Left lobe of liver (tissue), 2 donors: Measurements from ENCODE around the gene MUC2. TPM values are rescaled to one million over a fixed set of nuclear protein-coding genes. Genes with fewer than 3 reads are reported as not detected.

Experiments
- ATAC-seq: fragments of 200-7000 bp; cut with Tn5 transposase; one replicate; pipeline ENCODE4 v1.9.1; 2020; ENCODE audit warnings: mild to moderate bottlenecking, moderate library complexity
- DNase-seq: peaks from one replicate; pipeline ENCODE4 v3.0.0-alpha.2; 2020; ENCODE audit warnings: low spot score
- total RNA-seq: library from RNA; stranded (reverse); gene quantifications from one replicate; pipeline ENCODE4 v1.2.1, GENCODE V29; 2021
- donor health status: DM: no; HTN: no; CAD: no; lungs with moderate emphysema.
- donor health status: DM: no; HTN: yes; CAD: no.

Gene MUC2
- total RNA-seq, 1 donor from 2014 or later, result 0.38 TPM

- ATAC-seq (peak; percentile 98), DNase-seq (peak; percentile 82)
These were observed 23.9 kb upstream of the MUC2 start for GRCh38 chr11:1050581-1051355.

DNA sequence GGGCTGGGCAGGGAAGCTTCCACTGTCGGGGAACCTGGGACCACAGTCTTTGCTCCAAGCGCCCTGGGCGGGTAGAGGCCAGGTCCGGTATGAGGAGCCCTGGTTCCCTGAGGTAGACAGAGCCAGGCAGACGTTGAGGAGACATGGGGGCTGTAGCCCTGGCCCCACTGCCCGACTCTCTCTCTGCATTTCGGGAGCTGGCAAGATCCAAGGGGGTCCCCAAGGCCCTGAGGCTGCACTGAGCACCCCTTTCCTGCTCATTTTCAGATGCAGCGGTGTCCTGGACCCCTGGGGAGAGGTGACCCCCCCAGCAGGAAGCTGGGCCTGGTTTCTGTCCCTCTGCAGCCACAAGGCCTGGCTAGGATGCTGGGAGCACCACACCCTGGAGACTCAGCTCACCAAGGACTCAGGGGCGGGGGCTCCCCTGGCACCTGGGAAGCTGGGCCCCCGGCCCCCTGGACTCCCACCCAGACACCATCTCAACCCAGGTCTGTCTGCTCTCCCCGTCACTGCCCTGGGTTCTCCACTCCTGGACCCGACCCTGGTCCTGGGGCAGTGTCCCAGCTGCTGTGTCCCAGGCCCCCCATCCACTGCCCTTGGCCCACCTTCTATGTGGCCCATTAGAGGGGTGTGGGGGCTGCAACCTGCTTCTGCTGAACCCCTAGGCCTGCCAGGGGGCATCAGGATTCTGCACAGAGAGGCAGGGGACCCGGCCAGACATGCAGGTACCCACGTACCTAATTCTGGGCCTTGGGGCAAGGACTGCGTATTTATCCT is 23.1 kb upstream of the MUC2 start:
- ATAC-seq, result no peak
- DNase-seq, result no peak

DNA sequence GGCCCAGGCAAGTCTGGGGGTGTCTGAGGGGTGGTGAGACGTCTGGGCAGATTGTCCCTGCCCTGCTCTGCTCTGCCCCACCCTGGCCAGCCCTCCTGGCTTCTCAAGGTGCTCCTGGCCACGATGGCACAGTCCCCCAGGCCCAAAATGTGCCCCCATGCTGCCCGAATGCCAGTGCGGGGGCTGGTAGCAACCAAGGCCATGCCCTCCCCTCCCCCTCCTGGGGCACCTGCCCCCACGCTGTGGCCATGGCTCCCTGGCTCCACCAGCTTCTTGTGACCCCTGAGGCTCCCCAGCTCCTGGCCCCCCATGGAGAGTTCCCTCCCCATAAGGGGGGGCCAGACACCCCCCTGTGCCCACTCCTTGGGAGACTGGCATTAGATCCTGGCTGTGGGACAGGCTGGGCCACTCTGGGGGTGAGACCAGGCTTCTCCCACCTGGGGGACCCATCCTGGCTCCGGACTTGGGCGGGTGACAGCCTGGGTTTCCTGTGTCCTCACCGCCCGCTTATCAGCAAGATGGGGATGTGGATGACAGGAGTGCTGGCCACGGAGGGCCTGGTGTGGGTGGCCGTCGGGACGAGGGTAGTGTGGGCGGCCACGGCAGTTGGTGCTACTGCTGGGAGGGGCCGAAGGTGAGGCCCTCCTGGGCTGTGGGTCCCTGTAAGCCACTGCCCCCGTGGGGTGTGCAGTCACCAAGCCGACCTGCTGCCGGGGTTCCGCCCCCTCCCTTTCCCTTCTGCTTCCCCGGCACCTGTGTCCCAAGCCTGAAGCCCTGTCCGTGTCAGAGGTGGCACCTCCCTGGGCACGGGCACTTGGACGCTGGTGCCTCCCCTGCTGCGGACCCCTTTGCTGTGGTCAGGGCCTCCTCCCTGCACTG is 22.3 kb upstream of the MUC2 start:
- no peak for DNase-seq
- no peak for ATAC-seq

DNA sequence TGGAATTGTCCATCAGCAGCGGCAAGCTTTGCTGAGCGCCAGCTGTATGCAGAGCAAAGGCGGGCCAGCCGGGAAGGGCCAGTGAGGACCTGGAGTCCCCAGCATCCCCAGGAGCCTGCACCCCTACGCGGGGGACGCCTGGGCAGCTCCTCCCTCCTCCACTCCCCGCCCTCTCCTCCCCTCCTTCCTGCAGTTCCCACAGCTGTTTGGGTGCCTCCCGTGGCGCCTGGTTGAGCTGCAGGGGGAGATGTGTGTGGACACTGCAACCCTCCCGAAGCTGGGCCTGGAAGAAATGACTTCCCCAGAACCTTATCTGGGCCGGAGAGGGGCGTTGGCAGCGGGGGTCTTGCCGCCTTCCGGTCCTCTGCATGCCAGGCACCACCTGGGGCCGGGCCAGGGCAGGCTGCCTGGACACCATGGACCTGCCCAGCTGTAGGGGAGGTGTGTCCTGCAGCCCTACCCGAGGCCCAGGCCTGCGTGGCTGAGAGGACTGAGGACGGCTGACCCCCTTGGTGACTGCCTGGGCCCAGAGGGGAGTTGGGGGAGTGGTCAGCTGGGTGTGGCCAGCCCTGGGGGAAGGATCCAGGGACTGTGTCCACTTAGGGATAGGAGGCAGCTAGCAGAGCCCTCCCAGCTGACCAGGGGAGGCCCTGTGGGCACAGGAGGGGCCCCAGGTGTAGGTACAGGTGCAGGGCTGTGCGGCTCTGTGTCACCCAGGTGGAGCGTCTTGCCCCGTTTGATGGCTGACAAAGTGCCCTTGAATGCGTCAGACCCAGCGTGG is 21.4 kb upstream of the MUC2 start:
- ATAC-seq, result no peak
- no peak for DNase-seq

DNA sequence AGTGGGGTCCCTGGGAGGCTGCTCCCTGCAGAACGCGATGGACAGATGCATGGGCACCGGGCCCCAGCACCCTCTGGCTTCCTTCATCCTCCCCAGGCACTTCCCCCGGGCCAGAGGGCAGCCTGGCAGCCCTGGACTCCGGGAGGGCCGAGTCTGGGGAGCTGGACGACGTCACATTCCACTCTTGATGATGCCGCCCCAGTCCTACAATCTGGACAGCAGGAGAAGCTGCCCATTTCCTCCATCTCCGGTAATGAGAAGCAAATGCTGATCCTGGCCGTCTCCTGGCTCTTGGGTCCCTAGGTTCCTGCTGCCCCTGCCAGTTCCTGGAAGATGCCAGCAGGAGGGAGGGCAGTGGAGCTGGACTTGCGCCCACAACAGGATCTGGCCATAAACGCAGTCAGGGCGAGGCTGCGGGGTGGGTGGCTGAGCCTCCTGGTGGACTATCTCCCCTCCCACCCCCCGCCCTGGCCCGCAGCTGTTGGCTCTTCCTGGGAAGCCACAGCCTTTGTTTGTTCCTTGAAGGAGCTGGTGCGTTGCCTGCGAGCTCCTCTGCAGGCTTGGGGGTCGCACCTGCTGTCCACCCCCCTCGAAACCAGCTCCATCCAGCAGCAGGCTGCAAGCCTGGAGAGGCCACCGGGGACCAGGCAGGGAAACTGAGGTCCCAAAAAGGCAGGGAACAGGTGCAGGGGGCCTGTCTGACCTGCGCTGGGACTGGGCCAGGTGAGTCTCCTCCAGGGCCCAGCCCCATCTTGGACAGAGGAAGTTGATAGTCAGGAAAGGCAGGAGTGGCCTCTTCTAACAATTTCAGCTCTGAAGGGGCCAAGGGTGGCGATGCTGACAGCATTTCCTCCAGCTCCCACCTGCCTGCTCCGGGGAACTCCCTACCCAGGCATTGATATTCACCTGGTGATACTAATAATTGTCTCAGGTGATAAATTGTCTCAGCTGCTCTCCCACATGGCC is 20.2 kb upstream of the MUC2 start:
- DNase-seq (no peak), ATAC-seq (no peak)

DNA sequence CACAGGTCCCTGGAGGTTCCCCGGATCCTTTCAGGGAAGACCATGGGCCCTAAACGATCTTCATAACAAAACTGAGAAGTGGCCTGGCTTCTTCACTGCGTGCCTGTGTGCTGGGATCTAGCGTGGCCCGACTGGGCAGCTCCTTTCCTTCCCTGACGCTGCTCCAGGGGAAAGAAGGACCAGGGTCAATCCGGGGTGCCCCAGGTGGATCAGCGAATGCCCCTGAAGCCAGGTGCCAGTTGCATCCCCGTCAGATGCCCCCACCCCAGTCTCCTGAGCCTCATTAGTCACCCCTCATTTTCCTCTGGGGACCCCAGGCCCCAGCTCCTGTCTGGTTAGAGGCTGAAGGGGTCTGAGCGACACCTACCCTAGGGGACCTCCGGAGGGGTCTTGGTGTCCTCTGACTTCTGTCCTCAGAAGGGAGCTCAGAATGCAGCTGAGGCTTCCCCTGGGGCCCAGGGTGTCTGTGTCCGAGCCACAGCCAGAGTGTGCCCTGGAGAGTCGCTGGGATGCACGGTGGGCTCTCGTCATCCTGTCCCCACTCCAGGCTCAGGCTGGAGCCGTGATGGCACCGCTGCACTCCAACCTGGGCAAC is 19.5 kb upstream of the MUC2 start:
- DNase-seq (no peak), ATAC-seq (no peak)

DNA sequence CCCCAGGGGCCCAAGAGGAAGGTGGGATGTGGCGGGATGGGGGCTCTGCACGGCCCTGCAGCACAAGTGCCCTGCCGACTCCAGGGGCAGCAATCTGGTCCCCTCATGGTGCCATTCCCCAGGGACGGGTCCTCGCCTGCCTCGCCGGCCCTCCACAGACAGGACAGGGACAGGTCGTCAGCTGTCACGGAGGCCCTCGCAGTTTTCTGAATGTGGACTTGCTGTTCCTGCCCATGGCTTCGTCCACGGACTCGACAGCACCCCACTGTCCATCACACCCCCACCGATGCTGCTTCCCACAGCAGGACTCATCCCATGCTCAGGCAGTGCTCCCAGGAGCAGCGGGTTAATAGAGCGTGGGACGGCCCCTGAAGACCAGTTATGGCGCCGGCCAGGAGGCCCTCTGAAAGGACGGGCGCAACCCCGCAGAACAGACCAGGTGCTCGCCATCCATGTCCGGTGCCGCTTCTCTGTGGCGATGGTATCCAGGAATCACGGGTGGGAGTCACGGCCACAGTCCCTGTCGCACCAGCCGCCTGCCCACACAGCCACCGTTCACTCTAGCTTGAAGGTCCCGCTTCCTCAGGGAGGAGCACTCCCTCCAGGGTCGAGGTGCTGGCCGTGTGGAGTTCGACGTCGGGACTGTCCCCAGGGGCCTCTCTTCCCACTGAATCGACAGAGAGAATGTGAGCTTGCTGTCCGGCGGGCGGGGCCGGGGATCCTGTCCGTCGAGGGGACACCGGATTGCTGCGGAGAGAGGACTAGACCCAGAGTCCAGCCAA is 18.5 kb upstream of the MUC2 start:
- no peak for DNase-seq

DNA sequence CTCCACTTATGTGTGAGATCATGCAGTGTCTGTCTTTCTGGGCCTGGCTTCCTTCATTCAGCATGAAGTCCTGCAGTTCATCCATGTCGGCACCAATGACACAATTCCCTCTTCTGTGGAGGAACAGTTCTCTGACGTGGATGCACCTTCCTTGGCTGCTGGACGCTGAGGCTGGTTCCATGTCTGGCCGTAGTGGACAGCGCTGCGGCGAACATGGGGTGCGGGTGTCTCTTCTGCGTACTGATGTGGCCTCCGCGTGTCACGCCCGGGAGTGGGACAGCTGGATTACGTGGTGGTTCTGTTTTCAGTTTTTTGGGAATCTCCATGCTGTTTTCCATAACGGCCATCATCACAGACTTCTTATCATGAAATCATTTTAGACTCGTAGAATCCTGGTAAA is 16.9 kb upstream of the MUC2 start:
- no peak for DNase-seq

More for the DNA sequence above, 18.5 kb upstream of the MUC2 start:
- ATAC-seq, result no peak

DNA sequence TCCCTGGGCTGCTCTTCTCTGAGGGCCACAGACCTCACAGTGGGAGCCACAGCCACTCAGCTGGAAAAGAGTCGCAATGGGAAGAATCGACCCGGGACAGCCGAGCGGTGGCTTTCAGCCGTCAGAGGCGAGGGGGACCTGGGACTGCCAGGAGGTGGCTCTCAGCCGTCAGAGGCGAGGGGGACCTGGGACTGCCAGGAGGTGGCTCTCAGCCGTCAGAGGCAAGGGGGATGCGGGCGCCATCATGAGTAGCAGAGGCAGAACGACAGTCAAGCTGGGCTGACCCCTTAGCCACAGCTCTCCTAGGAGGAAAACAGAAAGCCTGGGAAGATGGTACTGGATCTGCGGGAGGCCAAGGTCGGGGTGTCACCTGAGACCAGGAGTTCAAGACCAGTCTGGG is 14.9 kb upstream of the MUC2 start:
- no peak for DNase-seq
- no peak for ATAC-seq

More for the DNA sequence above, 16.9 kb upstream of the MUC2 start:
- no peak for ATAC-seq

DNA sequence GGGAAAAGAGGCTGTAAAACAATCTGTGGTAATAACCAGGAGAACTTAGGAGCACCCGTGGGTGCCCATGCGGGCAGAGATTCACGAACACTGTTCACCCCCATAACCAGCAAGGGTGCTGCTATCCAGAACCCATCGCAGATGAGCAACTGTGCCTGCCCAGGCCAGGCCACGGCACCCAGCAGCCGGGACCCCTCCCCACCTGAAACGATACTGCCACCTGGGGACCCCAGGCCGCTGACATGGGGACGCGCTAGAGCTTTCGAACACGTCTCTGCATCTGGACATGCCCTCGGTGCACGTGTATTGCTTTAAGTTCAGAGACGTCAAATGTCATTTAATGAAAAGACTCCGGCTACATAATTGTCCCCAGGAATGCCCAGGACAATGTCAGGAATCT is 14.3 kb upstream of the MUC2 start:
- no peak for ATAC-seq
- no peak for DNase-seq

GRCh38 chr11:1060852-1061616 is 13.6 kb upstream of the MUC2 start:
- ATAC-seq (no peak), DNase-seq (no peak)

GRCh38 chr11:1062075-1062820 is 12.4 kb upstream of the MUC2 start:
- DNase-seq, result no peak
- no peak for ATAC-seq

DNA sequence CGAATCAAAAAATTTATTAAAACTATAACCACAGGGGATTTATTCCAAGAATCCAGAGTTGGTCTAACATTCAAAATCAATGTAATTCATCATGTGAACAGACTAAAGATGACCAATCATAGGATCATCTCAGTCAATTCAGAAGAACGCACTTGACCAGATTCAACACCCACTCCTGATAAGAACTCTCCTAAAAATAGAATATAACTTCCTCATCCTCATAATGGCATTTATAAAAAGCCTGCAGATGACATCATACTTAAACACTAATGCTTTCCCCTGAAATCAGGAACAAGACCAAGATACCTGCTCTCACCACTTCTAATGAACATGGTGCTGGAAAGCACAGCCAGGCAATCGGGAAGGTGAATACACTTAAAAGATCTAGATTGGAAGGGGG is 10.5 kb upstream of the MUC2 start:
- ATAC-seq (no peak), DNase-seq (no peak)

DNA sequence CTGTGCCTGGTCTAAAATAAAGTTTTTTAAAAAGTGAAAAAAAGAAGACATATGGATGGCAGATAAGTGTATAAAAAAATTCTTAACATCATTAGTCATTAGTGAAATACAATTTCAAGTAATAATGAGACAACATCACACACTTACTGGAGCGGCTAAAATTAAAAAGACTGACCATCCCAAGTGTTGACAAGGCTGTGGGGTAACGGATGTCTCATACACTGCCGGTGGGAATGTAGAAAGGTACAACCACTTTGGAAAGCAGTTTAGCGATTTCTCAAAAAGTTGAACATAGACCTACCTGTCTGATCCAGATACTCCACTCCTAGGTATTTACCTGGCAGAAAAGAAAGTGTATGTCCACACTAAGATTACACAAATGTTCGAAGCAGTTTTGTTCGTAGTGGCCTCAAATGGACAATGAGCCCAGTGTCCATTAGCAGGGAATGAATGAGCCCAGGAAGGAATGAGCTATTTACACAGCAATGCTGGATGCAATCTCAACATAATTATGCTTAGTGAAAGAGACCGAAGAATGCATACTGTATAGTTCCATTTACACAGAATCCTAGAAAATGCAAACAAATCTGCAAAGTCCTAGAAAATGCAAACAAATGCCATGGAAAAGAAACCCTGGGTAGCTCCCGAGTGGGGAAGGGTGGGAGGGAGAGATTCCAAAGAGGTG is 6.7 kb upstream of the MUC2 start:
- DNase-seq (no peak), ATAC-seq (no peak)

- ATAC-seq (no peak), DNase-seq (no peak)
These were observed 4.9 kb upstream of the MUC2 start for GRCh38 chr11:1069740-1070139.
